SK-N-SH (cell line): ENCODE data around the gene ODAD2.

ENCODE experiments used
- EP300 ChIP-seq, 2 experiments: IDR thresholded peaks; 2 replicates each; pipeline versions ENCODE4 v1.4.0 to v1.6.1; 2012; ENCODE audit warnings: borderline replicate concordance in 1 of 2, low read depth in 1 of 2, low read length in 1 of 2
- EZH2phosphoT487 ChIP-seq: fragments of 200-600 bp; sonication (generic); IDR thresholded peaks from 2 replicates; pipeline ENCODE4 v1.6.1; 2017; ENCODE audit warnings: low read depth, mixed run types, mild to moderate bottlenecking, antibody characterized with exemption, moderate library complexity, borderline replicate concordance
- RAD21 ChIP-seq: IDR thresholded peaks from 2 replicates; pipeline ENCODE4 v1.6.1; 2012; ENCODE audit warnings: mild to moderate bottlenecking, low read length
- TCF12 ChIP-seq: IDR thresholded peaks from 2 replicates; pipeline ENCODE4 v1.4.0; 2012
- TF ChIP-seq, protein P1 (sequence below): fragments of 200-600 bp; sonication (generic); IDR thresholded peaks from 2 replicates; pipeline ENCODE4 v1.6.1; 2017; ENCODE audit warnings: antibody characterized with exemption, mild to moderate bottlenecking, moderate library complexity
- TF ChIP-seq, protein P2 (sequence below): IDR thresholded peaks from 2 replicates; pipeline ENCODE4 v1.4.0; 2012; ENCODE audit warnings: low read depth

GRCh38 chr10:27816320-27816719 lies 182.6 kb downstream of the ODAD2 start:
- TF ChIP-seq, protein P1, sequence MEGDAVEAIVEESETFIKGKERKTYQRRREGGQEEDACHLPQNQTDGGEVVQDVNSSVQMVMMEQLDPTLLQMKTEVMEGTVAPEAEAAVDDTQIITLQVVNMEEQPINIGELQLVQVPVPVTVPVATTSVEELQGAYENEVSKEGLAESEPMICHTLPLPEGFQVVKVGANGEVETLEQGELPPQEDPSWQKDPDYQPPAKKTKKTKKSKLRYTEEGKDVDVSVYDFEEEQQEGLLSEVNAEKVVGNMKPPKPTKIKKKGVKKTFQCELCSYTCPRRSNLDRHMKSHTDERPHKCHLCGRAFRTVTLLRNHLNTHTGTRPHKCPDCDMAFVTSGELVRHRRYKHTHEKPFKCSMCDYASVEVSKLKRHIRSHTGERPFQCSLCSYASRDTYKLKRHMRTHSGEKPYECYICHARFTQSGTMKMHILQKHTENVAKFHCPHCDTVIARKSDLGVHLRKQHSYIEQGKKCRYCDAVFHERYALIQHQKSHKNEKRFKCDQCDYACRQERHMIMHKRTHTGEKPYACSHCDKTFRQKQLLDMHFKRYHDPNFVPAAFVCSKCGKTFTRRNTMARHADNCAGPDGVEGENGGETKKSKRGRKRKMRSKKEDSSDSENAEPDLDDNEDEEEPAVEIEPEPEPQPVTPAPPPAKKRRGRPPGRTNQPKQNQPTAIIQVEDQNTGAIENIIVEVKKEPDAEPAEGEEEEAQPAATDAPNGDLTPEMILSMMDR, result no peak
- no peak for TF ChIP-seq TCF12
- TF ChIP-seq, protein P2, sequence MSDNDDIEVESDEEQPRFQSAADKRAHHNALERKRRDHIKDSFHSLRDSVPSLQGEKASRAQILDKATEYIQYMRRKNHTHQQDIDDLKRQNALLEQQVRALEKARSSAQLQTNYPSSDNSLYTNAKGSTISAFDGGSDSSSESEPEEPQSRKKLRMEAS, result no peak
- no peak for TF ChIP-seq RAD21
- TF ChIP-seq EP300 (IDR thresholded peaks at IDR 0.05; ENCODE audit: borderline replicate concordance in 1 of 2, low read depth in 1 of 2, low read length in 1 of 2), result no peak
- TF ChIP-seq EZH2phosphoT487, result no peak
